ENCODE data around the gene ARFGAP3.

The ARFGAP3 gene

GRCh38 chr22:42862045-42862734 is 5.1 kb upstream of the ARFGAP3 start:
- DNase-seq: no peak
- peaks cover 9 to 27% of the 10 kb centered on the region in 2 donors for H3K36me3 Mint-ChIP-seq
- H3K9me3 Mint-ChIP-seq: peaks cover 4 to 7% of the 10 kb centered on the region in 2 donors
- H3K27ac Mint-ChIP-seq: peak overlapping the region; percentile 59
- ATAC-seq (replicated peaks): no peak
- H3K4me1 Mint-ChIP-seq: peaks cover 27 to 41% of the 10 kb centered on the region in 2 donors
- no peak overlapping the region for H3K4me3 Mint-ChIP-seq
- H3K27me3 Mint-ChIP-seq: no peaks in the 10 kb centered on the region

- Mint-ChIP-seq H3K9me3 (peaks cover 4 to 7% of the 10 kb centered on the region in 2 donors), H3K4me3 (peak overlapping the region; percentile 10 to 33), H3K4me1 (peaks cover 30 to 45% of the 10 kb centered on the region in 2 donors), H3K27me3 (no peaks in the 10 kb centered on the region), H3K36me3 (peaks cover 9 to 19% of the 10 kb centered on the region in 2 donors), H3K27ac (peak overlapping the region; percentile 79)
- ATAC-seq (replicated peaks) (no peak), DNase-seq (no peak)
Observed at GRCh38 chr22:42860968-42861367, 3.9 kb upstream of the ARFGAP3 start.

- no peaks in the 10 kb centered on the region for H3K27me3 Mint-ChIP-seq
- DNase-seq (no peak), ATAC-seq (replicated peaks) (no peak)
- H3K9me3 Mint-ChIP-seq: no peaks in the 10 kb centered on the region
- H3K27ac Mint-ChIP-seq: peak overlapping the region; percentile 95
- peaks cover 6 to 13% of the 10 kb centered on the region in 2 donors for H3K36me3 Mint-ChIP-seq
- peaks cover 26 to 43% of the 10 kb centered on the region in 2 donors for H3K4me1 Mint-ChIP-seq
- H3K4me3 Mint-ChIP-seq: peak overlapping the region; percentile 29 to 55
Observed at GRCh38 chr22:42857845-42858481, 890 bp upstream of the ARFGAP3 start.

- Mint-ChIP-seq H3K9me3 (no peaks in the 10 kb centered on the region), H3K27ac (peak overlapping the region; percentile 98), H3K27me3 (no peaks in the 10 kb centered on the region), H3K4me1 (peaks cover 20 to 35% of the 10 kb centered on the region in 2 donors), H3K36me3 (peaks cover 2 to 7% of the 10 kb centered on the region in 2 donors), H3K4me3 (peak overlapping the region; percentile 92 to 93)
- DNase-seq (peak; percentile 42), ATAC-seq (replicated peaks) (peak; percentile 43 to 44)
Observed at GRCh38 chr22:42856179-42856864, 751 bp downstream of the ARFGAP3 start.

- H3K36me3 Mint-ChIP-seq: peaks cover 0 to 6% of the 10 kb centered on the region in 2 donors
Observed at GRCh38 chr22:42855721-42856120, 1.4 kb downstream of the ARFGAP3 start.

GRCh38 chr22:42855211-42855610 is 1.9 kb downstream of the ARFGAP3 start:
- Mint-ChIP-seq H3K36me3 (peaks cover 0 to 4% of the 10 kb centered on the region in 2 donors), H3K4me3 (peak overlapping the region in 1 of 2 donors; percentile 22), H3K27ac (no peak overlapping the region), H3K27me3 (no peaks in the 10 kb centered on the region), H3K9me3 (no peaks in the 10 kb centered on the region), H3K4me1 (peaks cover 11 to 32% of the 10 kb centered on the region in 2 donors)
- ATAC-seq (replicated peaks) (no peak), DNase-seq (no peak)

More at GRCh38 chr22:42855721-42856120, 1.4 kb downstream of the ARFGAP3 start:
- Mint-ChIP-seq H3K4me1 (peaks cover 16 to 35% of the 10 kb centered on the region in 2 donors), H3K27ac (no peak overlapping the region), H3K27me3 (no peaks in the 10 kb centered on the region), H3K4me3 (peak overlapping the region; percentile 92 to 93), H3K9me3 (no peaks in the 10 kb centered on the region)
- DNase-seq (no peak), ATAC-seq (replicated peaks) (no peak)

GRCh38 chr22:42848941-42849550 is 8.0 kb downstream of the ARFGAP3 start:
- Mint-ChIP-seq H3K4me1 (peaks cover 7 to 20% of the 10 kb centered on the region in 2 donors), H3K27me3 (no peaks in the 10 kb centered on the region), H3K27ac (no peak overlapping the region), H3K9me3 (no peaks in the 10 kb centered on the region), H3K36me3 (peaks cover 18 to 30% of the 10 kb centered on the region in 2 donors), H3K4me3 (no peak overlapping the region)
- no peak for DNase-seq
- no peak for ATAC-seq (replicated peaks)

- Mint-ChIP-seq H3K4me3 (no peak overlapping the region), H3K36me3 (peaks cover 35 to 43% of the 10 kb centered on the region in 2 donors), H3K27ac (no peak overlapping the region), H3K27me3 (no peaks in the 10 kb centered on the region), H3K4me1 (peaks cover 11 to 26% of the 10 kb centered on the region in 2 donors), H3K9me3 (no peaks in the 10 kb centered on the region)
- ATAC-seq (replicated peaks): no peak
- DNase-seq: no peak
Observed at GRCh38 chr22:42847110-42847509, 10.0 kb downstream of the ARFGAP3 start.

- Mint-ChIP-seq H3K27me3 (no peaks in the 10 kb centered on the region), H3K9me3 (no peaks in the 10 kb centered on the region), H3K4me3 (no peak overlapping the region), H3K27ac (no peak overlapping the region), H3K36me3 (peaks cover 49 to 57% of the 10 kb centered on the region in 2 donors), H3K4me1 (peaks cover 13 to 20% of the 10 kb centered on the region in 2 donors)
- DNase-seq: no peak
- no peak for ATAC-seq (replicated peaks)
Observed at GRCh38 chr22:42844756-42845155, 12.3 kb downstream of the ARFGAP3 start.

- ATAC-seq (replicated peaks): no peak
- Mint-ChIP-seq H3K4me1 (peaks cover 13 to 21% of the 10 kb centered on the region in 2 donors), H3K36me3 (peaks cover 49 to 63% of the 10 kb centered on the region in 2 donors), H3K27ac (no peak overlapping the region), H3K4me3 (no peak overlapping the region), H3K27me3 (no peaks in the 10 kb centered on the region), H3K9me3 (no peaks in the 10 kb centered on the region)
- no peak for DNase-seq
Observed at GRCh38 chr22:42842658-42843370, 14.3 kb downstream of the ARFGAP3 start.

GRCh38 chr22:42841444-42841843 is 15.6 kb downstream of the ARFGAP3 start:
- ATAC-seq (replicated peaks): no peak
- Mint-ChIP-seq H3K9me3 (no peaks in the 10 kb centered on the region), H3K4me3 (no peak overlapping the region), H3K27ac (no peak overlapping the region), H3K36me3 (peaks cover 51 to 62% of the 10 kb centered on the region in 2 donors), H3K4me1 (peaks cover 13 to 21% of the 10 kb centered on the region in 2 donors), H3K27me3 (no peaks in the 10 kb centered on the region)
- DNase-seq: no peak

- DNase-seq: no peak
- no peaks in the 10 kb centered on the region for H3K27me3 Mint-ChIP-seq
Observed at GRCh38 chr22:42837556-42837955, 19.5 kb downstream of the ARFGAP3 start.

GRCh38 chr22:42836026-42836425 is 21.0 kb downstream of the ARFGAP3 start:
- DNase-seq (no peak), ATAC-seq (replicated peaks) (no peak)
- H3K4me3 Mint-ChIP-seq: no peak overlapping the region
- H3K9me3 Mint-ChIP-seq: no peaks in the 10 kb centered on the region
- peaks cover 44 to 49% of the 10 kb centered on the region in 2 donors for H3K36me3 Mint-ChIP-seq
- peaks cover 5 to 13% of the 10 kb centered on the region in 2 donors for H3K4me1 Mint-ChIP-seq
- H3K27ac Mint-ChIP-seq: no peak overlapping the region
- H3K27me3 Mint-ChIP-seq: no peaks in the 10 kb centered on the region

More at GRCh38 chr22:42837556-42837955, 19.5 kb downstream of the ARFGAP3 start:
- no peak for ATAC-seq (replicated peaks)
- no peak overlapping the region for H3K27ac Mint-ChIP-seq
- H3K4me3 Mint-ChIP-seq: no peak overlapping the region
- no peaks in the 10 kb centered on the region for H3K9me3 Mint-ChIP-seq
- peaks cover 43 to 49% of the 10 kb centered on the region in 2 donors for H3K36me3 Mint-ChIP-seq
- H3K4me1 Mint-ChIP-seq: peaks cover 5 to 13% of the 10 kb centered on the region in 2 donors

Data from stimulated activated naive B cell treated with anti-CD40 and anti-IgM and Interleukin-4, amounts not matched to agents 10 μg/mL and 1 μg/mL and 100 μg/mL, for 72 hours (primary cell).